Cerebellar cortex (tissue), 1 donor: ENCODE data around the gene RGS14.
A peak's percentile ranks its signal among the peaks of the same experiment; 100 is the strongest.
"Not testable (repeated sequence)": the region's sequence is repeated elsewhere in the genome, so short reads cannot be mapped to it uniquely, and the experiment has no call there.

ENCODE experiments used
- DNase-seq: peaks from one replicate; pipeline ENCODE4 v3.0.0-alpha.2; 2015; ENCODE audit warnings: low spot score

Gene RGS14

DNA sequence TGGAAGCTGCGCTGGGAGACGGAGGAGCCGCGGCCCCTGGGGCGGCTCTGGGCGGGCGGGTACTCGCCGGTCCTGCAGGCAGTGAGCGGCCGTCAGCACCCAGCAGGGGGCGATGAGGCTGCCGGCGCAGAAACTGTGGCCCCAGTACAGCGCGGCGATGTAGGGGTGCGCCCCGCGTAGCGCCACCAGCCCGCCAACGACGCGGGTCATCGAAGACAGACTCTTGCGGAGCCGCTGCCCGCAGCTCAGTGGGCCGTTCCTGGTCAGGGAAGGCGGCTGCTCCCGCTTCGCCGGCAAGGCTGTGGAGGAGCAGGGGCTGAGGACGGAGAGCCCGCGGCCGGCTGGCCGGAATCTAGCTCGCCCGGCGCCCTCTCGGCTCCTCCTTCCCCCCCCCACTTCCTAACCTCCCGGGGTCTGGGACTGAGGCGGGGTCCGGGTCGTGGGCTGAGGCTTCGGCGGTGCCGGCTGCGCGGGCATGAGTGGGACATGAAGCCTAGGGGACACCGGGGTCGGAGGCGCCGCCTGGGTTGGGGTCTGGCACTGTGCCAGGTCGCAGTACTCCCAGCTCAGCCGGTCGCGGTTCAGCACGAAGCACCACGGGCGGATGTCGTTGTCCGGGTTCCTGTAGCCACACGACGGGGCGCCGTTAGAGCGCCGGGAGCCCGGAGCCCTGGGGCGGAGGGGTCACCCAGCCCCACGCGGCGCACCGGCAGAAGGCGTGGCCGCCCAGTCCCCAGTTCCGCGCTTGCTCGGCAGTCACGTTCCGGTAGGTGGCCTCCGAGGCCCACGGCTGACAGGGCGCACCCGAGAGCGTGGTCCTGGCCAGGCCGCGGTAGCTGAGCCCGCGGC lies 46.3 kb downstream of the RGS14 start:
- peak; percentile 71 for DNase-seq

GRCh38 chr5:177404641-177405179 lies 47.0 kb downstream of the RGS14 start:
- no peak for DNase-seq

DNA sequence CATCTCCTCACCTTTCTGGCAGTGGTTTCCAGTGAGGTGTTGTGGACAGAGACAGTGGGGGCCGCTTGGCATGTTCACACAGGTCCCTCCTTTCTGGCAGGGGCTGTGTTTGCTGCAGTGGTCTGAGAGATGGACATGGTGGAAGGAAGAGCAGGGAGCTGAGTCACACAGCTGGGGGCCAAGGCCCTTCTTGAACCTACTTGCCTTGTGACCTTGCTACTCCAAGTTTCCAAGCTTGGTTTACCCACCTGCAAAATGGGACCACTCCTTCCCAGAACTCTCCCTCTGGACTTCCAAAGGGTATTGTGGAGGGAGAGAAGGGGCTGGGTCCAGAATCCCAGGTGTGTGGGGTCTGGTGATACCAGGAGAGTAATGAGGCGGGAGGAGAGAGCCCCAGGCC lies 47.6 kb downstream of the RGS14 start:
- DNase-seq = no peak

DNA sequence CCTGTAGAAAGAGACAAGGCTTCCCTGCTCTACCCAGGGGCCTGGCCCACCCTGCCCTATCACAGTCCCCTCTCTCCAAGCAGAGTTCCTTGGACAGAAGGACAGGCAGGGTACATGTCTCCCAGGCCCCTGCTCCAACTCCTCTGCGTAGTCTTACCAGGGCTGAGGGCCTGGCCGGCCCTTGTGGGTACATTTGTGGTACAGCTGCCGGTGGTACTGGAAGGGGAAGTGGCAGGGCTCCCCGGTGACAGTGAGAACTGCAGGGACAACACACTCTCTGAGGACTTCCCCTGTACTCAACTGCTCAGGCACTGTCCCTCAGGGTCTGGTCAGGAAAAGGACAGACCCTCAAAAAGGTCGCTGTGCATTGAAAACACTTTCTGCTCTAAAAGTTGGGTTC lies 48.1 kb downstream of the RGS14 start:
- DNase-seq = no peak

- DNase-seq = no peak
These were observed 51.5 kb downstream of the RGS14 start, which contains the start of gene F12 for GRCh38 chr5:177409043-177409801. TSS of gene F12 (minus strand) at chr5:177409564. CDS start at chr5:177409527, 37 bp downstream.

DNA sequence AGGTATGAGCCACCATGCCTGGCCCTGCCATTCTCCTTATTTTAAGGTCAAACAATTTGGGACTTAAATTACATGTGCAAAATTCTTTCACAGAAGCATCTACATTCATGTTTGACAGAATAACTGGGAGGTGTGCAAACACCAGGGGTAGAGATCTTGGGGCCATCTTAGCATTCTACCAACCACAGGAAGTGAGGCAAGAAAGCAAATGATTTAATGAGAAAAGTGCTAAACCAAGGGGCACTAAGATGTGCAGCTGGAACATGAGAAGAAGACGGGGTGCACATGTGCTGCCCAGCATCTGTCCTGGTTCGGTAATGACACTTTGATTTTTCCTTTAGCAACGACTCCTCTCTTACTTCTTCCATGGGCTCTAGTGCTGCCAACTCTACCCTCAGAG lies 52.9 kb downstream of the RGS14 start:
- DNase-seq = no peak

DNA sequence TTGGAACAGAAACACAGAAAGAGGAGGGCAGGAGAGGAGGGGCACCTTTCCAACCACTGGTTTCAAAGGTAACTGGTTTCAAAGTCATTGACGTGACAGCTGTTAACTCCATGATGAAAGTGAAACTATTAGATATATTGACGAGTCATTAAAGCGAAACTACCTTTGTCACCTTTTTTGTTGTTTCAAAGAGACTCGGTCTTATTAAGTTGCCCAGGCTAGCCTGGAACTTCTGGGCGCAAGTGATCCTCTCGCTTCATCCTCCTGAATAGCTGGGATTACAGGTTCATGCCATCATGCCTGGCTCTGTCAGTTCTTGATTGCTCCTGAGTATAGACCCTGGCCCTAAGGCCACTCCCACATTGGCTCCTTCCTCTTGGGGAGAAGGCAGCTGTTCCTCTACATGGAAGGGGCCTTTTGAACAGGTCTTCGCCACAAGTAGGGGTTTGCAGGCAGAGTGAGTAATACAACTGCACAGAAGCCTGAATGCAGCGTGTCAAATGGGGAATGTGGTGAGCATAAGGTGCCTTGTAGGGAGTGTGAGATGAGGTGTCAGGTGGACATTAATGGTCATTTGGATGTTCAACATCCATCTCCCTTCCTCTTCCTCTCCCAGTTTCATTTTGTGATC lies 55.0 kb downstream of the RGS14 start:
- no peak for DNase-seq

DNA sequence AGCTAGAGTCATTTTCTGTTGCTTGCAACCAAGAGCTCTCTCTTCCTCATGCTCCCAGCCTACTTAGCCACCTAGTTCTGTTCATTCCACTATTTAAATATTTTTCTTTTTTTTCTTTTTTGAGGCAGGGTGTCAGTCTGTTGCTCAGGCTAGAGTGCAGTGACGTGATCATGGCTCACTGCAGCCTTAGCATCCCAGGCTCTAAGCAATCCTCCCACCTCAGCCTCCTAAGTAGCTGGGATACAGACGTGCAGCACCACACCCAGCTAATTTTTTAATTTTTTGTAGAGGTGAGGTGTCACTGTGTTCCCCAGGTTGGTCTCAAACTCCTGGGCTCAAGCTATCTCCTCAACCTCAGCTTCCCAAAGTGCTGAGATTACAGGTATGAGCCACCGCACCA lies 56.8 kb downstream of the RGS14 start:
- DNase-seq = no peak

- not testable (repeated sequence) for DNase-seq
These were observed 59.4 kb downstream of the RGS14 start for GRCh38 chr5:177417081-177417480.

- DNase-seq = no peak
These were observed 61.3 kb downstream of the RGS14 start for GRCh38 chr5:177419046-177419445.

GRCh38 chr5:177420472-177420871 lies 62.7 kb downstream of the RGS14 start:
- DNase-seq = not testable (repeated sequence)

DNA sequence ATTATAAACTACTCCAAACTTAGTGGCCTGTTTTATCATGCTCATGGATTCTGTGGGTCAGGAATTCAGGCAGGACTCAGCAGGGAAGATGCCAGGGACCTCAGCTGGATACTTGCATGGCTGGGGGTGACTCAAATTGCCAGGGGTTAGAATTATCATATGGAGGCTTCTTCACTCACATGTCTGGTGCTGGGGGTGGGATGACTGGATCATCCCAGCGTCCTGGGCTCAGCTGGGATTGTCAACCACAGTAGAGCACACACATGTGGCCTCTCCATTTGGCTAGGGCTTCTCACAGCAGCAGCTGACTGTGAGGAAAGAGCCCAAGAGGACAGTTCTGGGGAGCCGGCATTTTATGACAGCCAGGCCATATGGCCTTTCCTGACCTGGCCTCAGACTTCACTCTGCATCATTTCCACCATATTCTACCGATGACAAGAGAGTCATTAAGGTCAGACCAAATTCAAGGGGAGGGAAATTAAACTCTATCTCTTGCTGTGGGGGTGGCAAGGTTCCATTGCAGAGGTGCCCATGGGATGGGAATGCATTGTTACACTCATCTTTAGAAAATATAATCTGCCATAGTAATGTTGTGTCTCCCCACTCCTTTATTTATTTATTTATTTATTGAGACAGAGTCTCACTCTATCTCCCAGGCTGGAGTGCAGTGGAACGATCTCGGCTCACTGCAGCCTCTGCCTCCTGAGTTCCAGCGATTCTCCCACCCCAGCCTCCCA lies 63.5 kb downstream of the RGS14 start:
- no peak for DNase-seq
